GM04504 (cell line): Measurements from ENCODE around the gene HACD1.

ENCODE experiments used
- DNase-seq: peaks from one replicate; pipeline ENCODE4 v3.0.0-alpha.2; 2012; ENCODE audit warnings: low read depth

Gene HACD1

DNA sequence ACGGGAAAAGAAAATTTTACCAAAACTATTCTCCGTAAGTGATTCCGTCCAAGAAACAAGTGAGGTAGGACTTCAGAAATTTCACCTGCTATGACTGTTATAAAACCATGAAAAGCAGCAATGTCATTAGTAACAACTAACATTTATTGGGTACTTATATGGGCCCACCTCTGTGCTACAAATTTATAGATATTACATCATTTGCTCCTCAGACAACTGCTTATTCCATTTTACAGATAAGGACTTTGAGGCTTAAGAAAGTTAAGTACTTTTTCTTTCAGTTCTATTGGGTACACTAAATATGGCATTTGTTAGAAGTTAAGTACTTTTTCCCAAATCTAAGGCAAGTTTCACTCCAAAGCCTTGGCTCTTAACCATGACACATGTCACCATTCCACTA, 36.3 kb downstream of the HACD1 start:
- DNase-seq = no peak

DNA sequence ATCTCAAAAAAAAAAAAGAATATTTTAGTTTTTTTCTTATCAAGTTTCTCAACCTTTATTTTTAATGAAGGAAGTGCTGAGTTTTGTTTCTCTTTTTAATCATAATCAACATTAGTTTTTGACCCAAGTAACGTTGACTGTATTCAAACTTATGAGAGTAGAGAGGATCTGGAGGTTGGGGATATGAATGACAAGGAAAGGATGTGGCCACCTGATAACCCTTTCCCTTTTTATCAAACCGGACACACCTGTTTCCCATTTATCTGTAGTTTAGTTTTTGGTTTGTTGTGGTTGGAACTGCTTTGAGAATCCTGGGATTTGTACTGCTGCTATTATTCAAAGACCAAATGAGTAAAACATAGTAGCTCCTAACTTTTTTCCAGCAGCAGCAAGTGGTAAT, 38.6 kb downstream of the HACD1 start:
- no peak for DNase-seq

- DNase-seq = no peak
These were observed 40.4 kb downstream of the HACD1 start for GRCh38 chr10:17576768-17577167.

DNA sequence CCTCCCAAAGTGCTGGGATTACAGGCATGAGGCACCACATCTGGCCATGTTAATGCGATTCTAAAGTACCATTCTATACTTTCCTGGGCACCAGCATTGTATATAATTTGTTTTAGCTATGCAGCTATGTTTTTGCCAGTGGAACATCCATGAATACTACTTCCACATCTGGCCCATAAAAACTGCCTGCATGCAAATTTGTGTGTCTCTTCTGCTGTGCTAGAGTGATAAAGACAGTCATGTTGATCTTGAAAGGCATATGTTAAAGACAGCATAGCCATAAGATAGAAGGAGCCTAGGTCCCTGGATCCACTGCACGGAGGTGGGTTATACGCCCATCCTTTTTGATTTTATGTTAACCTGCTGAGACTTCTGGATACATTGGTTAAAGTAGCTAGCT, 52.3 kb downstream of the HACD1 start:
- DNase-seq = no peak

GRCh38 chr10:17563452-17563851, 53.7 kb downstream of the HACD1 start:
- no peak for DNase-seq

GRCh38 chr10:17562614-17563013, 54.6 kb downstream of the HACD1 start:
- DNase-seq = peak; percentile 44

GRCh38 chr10:17561111-17561510, 56.1 kb downstream of the HACD1 start:
- DNase-seq = no peak

- DNase-seq = no peak
These were observed 59.7 kb downstream of the HACD1 start for GRCh38 chr10:17557459-17557858.

GRCh38 chr10:17548770-17549169, 68.4 kb downstream of the HACD1 start:
- DNase-seq = no peak

DNA sequence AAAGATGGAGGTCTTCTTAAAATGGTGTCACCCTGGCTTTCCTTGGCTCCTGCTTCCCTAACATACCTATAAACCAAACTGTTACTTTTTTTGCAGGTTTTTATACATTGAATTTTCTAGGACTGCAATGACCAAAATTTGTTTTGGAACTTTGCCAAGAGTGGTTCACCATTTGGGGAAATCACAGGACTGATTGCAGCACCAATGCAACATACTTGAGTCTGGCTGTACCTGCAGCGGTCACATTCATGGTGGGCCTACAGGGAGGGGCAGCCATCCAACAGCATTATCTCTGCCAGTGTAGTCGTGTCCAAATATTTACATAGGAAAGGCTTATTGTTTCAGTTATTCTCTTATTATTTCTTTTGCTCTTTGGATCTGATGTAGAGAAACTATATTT, 69.0 kb downstream of the HACD1 start:
- no peak for DNase-seq

DNA sequence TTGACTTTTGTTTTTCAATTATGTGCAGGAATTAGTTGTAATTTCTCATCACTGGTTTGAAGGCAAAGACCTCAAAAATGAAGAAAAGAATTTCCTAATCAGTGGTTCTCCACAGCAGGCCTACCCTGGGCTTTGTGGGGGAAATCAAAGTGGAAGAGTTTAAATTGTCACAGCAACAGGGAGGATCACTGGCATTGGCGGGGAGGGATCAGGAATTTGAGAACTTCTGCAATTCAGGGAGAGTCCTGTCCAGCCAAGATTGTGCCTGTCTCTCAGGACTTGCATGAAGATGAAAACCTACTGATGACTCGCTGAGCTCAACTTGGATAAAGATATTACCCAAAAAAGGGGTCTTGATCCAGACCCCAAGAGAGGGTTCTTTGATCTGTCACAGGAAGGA, 70.1 kb downstream of the HACD1 start:
- no peak for DNase-seq

- DNase-seq = no peak
These were observed 72.7 kb downstream of the HACD1 start for GRCh38 chr10:17544465-17544864.
